Central memory CD8-positive, alpha-beta T cell (primary cell): Measurements from ENCODE around the gene DNAAF3.

Experiments used
- ATAC-seq: fragments of 150-1000 bp; cut with Tn5 transposase; replicated peaks from 2 replicates; pipeline ENCODE4 v1.10.0; 2022; ENCODE audit warnings: mild to moderate bottlenecking, moderate FRiP score, moderate number of reproducible peaks; ENCODE audit not compliant: poor library complexity, severe bottlenecking; ENCODE audit errors: extremely low read depth
- DNase-seq, 2 donors: peaks; one replicate each; pipeline ENCODE4 v3.0.0; 2021; ENCODE audit warnings: low spot score in 2 of 2
- H3K27ac Mint-ChIP-seq: one replicate; pipeline ENCODE4 v1.8.0; 2022; ENCODE audit warnings: low read depth, mild to moderate bottlenecking, moderate library complexity, mixed read lengths
- H3K27me3 Mint-ChIP-seq: one replicate; pipeline ENCODE4 v1.8.0; 2022; ENCODE audit warnings: mixed read lengths
- H3K36me3 Mint-ChIP-seq: one replicate; pipeline ENCODE4 v1.8.0; 2022; ENCODE audit warnings: mild to moderate bottlenecking, moderate library complexity, mixed read lengths; ENCODE audit not compliant: insufficient read depth
- H3K4me1 Mint-ChIP-seq: one replicate; pipeline ENCODE4 v1.8.0; 2022; ENCODE audit warnings: mixed read lengths
- H3K4me3 Mint-ChIP-seq: one replicate; pipeline ENCODE4 v1.8.0; 2022; ENCODE audit warnings: mild to moderate bottlenecking, moderate library complexity, mixed read lengths
- H3K9me3 Mint-ChIP-seq: one replicate; pipeline ENCODE4 v1.8.0; 2022; ENCODE audit warnings: mixed read lengths

Gene DNAAF3

GRCh38 chr19:55141696-55142095 lies 24.7 kb downstream of the DNAAF3 start:
- Mint-ChIP-seq H3K36me3 (peaks cover 5% of the 10 kb centered on the region), H3K4me1 (peaks cover 10% of the 10 kb centered on the region), H3K27ac (no peak overlapping the region), H3K27me3 (peaks cover 78% of the 10 kb centered on the region), H3K4me3 (no peak overlapping the region), H3K9me3 (no peaks in the 10 kb centered on the region)
- DNase-seq, result no peak
- ATAC-seq, result no peak

- DNase-seq (no peak), ATAC-seq (no peak)
- H3K27me3 Mint-ChIP-seq, result peaks cover 65% of the 10 kb centered on the region
- H3K4me3 Mint-ChIP-seq, result no peak overlapping the region
- H3K9me3 Mint-ChIP-seq, result no peaks in the 10 kb centered on the region
- H3K27ac Mint-ChIP-seq, result no peak overlapping the region
- peaks cover 2% of the 10 kb centered on the region for H3K36me3 Mint-ChIP-seq
- peaks cover 4% of the 10 kb centered on the region for H3K4me1 Mint-ChIP-seq
These were observed 28.5 kb downstream of the DNAAF3 start for GRCh38 chr19:55137915-55138314.

GRCh38 chr19:55136399-55137102 lies 29.9 kb downstream of the DNAAF3 start:
- Mint-ChIP-seq H3K27ac (no peak overlapping the region), H3K36me3 (peaks cover 1% of the 10 kb centered on the region), H3K9me3 (no peaks in the 10 kb centered on the region), H3K4me3 (no peak overlapping the region), H3K27me3 (peaks cover 70% of the 10 kb centered on the region), H3K4me1 (peaks cover 4% of the 10 kb centered on the region)
- ATAC-seq (no peak), DNase-seq (no peak)

- DNase-seq, result no peak
- Mint-ChIP-seq H3K9me3 (no peaks in the 10 kb centered on the region), H3K4me1 (no peaks in the 10 kb centered on the region), H3K36me3 (no peaks in the 10 kb centered on the region), H3K27me3 (peaks cover 72% of the 10 kb centered on the region), H3K4me3 (no peak overlapping the region), H3K27ac (no peak overlapping the region)
- no peak for ATAC-seq
These were observed 31.7 kb downstream of the DNAAF3 start for GRCh38 chr19:55134736-55135135.

- H3K36me3 Mint-ChIP-seq, result no peaks in the 10 kb centered on the region
- H3K4me1 Mint-ChIP-seq, result no peaks in the 10 kb centered on the region
- no peaks in the 10 kb centered on the region for H3K9me3 Mint-ChIP-seq
- no peak for ATAC-seq
- H3K27me3 Mint-ChIP-seq, result peaks cover 72% of the 10 kb centered on the region
- no peak overlapping the region for H3K27ac Mint-ChIP-seq
- DNase-seq, result no peak
- no peak overlapping the region for H3K4me3 Mint-ChIP-seq
These were observed 32.6 kb downstream of the DNAAF3 start for GRCh38 chr19:55133639-55134444.

- Mint-ChIP-seq H3K4me1 (no peaks in the 10 kb centered on the region), H3K27me3 (peaks cover 72% of the 10 kb centered on the region), H3K9me3 (no peaks in the 10 kb centered on the region), H3K36me3 (no peaks in the 10 kb centered on the region), H3K27ac (no peak overlapping the region), H3K4me3 (no peak overlapping the region)
- DNase-seq, result no peak
- no peak for ATAC-seq
These were observed 33.8 kb downstream of the DNAAF3 start for GRCh38 chr19:55132453-55133129.

GRCh38 chr19:55131421-55131820 lies 35.0 kb downstream of the DNAAF3 start:
- Mint-ChIP-seq H3K4me3 (no peak overlapping the region), H3K9me3 (no peaks in the 10 kb centered on the region), H3K27ac (no peak overlapping the region), H3K36me3 (no peaks in the 10 kb centered on the region), H3K27me3 (peaks cover 72% of the 10 kb centered on the region), H3K4me1 (no peaks in the 10 kb centered on the region)
- no peak for DNase-seq
- no peak for ATAC-seq

- Mint-ChIP-seq H3K36me3 (peaks cover 15% of the 10 kb centered on the region), H3K27me3 (peaks cover 18% of the 10 kb centered on the region), H3K4me3 (peak overlapping the region; percentile 94), H3K27ac (no peak overlapping the region), H3K4me1 (peaks cover 29% of the 10 kb centered on the region), H3K9me3 (no peaks in the 10 kb centered on the region)
- ATAC-seq (no peak), DNase-seq (no peak)
These were observed 47.4 kb downstream of the DNAAF3 start for GRCh38 chr19:55119053-55119452.

- Mint-ChIP-seq H3K27ac (peak overlapping the region; percentile 94), H3K4me3 (peak overlapping the region; percentile 94), H3K27me3 (peaks cover 13% of the 10 kb centered on the region), H3K36me3 (peaks cover 15% of the 10 kb centered on the region), H3K4me1 (peaks cover 29% of the 10 kb centered on the region), H3K9me3 (no peaks in the 10 kb centered on the region)
- no peak for DNase-seq
- ATAC-seq, result no peak
These were observed 47.9 kb downstream of the DNAAF3 start for GRCh38 chr19:55118401-55118991.

GRCh38 chr19:55117663-55118391 lies 48.6 kb downstream of the DNAAF3 start:
- ATAC-seq, result peak; percentile 94
- H3K27ac Mint-ChIP-seq, result peak overlapping the region; percentile 94

GRCh38 chr19:55116859-55117662 lies 49.4 kb downstream of the DNAAF3 start, which contains the start of gene PPP1R12C:
Gene PPP1R12C, minus strand, starts transcription at chr19:55117637. Its CDS starts 94 bp downstream, at chr19:55117543.
- DNase-seq, result no peak
- Mint-ChIP-seq H3K27ac (peak within 1 kb of the TSS; percentile 94), H3K4me3 (peak within 1 kb of the TSS; percentile 94), H3K36me3 (peaks cover 15% of the 10 kb centered on the region), H3K27me3 (no peaks in the 10 kb centered on the region), H3K9me3 (no peaks in the 10 kb centered on the region), H3K4me1 (peaks cover 29% of the 10 kb centered on the region)
- peak; percentile 33 for ATAC-seq

More at GRCh38 chr19:55117663-55118391, 48.6 kb downstream of the DNAAF3 start:
- peak; percentile 85 to 93 for DNase-seq
- Mint-ChIP-seq H3K27me3 (peaks cover 6% of the 10 kb centered on the region), H3K36me3 (peaks cover 15% of the 10 kb centered on the region), H3K9me3 (no peaks in the 10 kb centered on the region), H3K4me3 (peak overlapping the region; percentile 94), H3K4me1 (peaks cover 29% of the 10 kb centered on the region)
